ENCODE data around the gene XPC.

GRCh38 chr3:14204515-14205284 is 26.3 kb upstream of the XPC start:
- TF ChIP-seq EP300 (IDR thresholded peaks at IDR 0.05; ENCODE audit: borderline replicate concordance in 1 of 2, low read depth in 1 of 2, low read length in 1 of 2): no peak
- no peak for TF ChIP-seq SMC3 (IDR thresholded peaks at IDR 0.05; ENCODE audit: low read depth, low read length)
- no peak for TF ChIP-seq RAD21 (IDR thresholded peaks at IDR 0.05; ENCODE audit: low read length)
- no peak for TF ChIP-seq SIN3A (IDR thresholded peaks at IDR 0.05; ENCODE audit: borderline replicate concordance, low read depth, low read length)
- TF ChIP-seq CTCF (IDR thresholded peaks at IDR 0.05): no peak
- no peak for TF ChIP-seq NFIC (IDR thresholded peaks at IDR 0.05; ENCODE audit: borderline replicate concordance)
- no peak for TF ChIP-seq MAX (IDR thresholded peaks at IDR 0.05; ENCODE audit: low read depth)
- no peak for TF ChIP-seq JUND (IDR thresholded peaks at IDR 0.05)
- TF ChIP-seq FOXJ3 (CRISPR knock-in tag; IDR thresholded peaks at IDR 0.05): no peak
- no peak for TF ChIP-seq YY1 (IDR thresholded peaks at IDR 0.05; ENCODE audit: low read depth)

All from SK-N-SH (cell line).